ENCODE results near the gene GPER1. TPM values are rescaled to one million over a fixed set of nuclear protein-coding genes. Genes with fewer than 3 reads are reported as not detected.

The GPER1 gene
- total RNA-seq, 2 experiments from 2014 or later = 34.9 to 75.9 TPM

DNA sequence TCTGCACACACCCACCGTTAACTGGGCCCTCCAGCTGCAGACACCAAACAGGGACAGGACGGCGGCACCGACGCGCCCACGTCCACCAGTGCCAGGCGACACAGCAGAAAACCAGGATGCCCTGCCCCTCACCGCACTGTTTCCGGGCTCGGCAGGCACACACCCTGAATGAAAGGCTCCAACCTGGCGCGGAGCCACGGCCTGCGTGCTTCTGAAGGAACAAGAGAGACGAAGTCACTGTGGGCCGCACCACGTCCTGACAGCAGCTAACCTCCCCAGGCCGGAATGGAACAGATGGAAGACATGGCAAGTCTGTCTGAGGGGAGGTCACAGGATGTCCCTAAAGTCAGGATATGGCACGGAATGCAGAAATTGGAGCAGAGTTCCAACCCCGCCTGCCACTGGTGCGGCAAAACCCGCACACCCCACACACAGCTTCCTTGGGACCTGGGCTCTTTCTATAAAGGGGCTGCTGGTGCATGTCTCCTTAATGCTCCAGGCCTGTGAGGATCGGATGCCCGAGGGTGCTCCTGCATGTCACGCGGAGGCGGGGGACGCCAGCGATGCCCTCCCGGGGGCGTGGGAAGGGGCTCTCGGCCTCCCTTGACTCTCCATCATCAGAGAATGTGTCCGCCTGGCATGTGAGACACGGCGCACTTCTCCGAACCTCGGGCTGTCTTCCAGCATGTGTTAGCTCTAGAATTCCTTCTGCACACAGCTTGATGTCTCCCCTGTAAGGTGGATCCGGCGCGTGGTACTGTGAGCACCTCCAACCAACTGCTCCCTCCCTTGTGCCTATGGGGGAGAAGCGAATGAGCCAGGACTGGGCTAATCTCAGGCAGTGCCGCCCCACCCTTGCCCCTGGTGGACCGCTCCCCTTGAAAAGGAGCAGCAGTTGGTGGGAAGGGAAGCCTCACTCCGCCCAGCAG is 3.9 kb upstream of the GPER1 start:
- H3K9me2 ChIP-seq (ENCODE audit: insufficient read depth, low read length) = no peaks in the 10 kb centered on the region
- peaks cover 46% of the 10 kb centered on the region for H3K4me1 ChIP-seq (ENCODE audit: insufficient read depth, low read length, poor library complexity, severe bottlenecking)
- H3K79me2 ChIP-seq (ENCODE audit: insufficient read depth, low read depth, low read length) = peaks cover 19% of the 10 kb centered on the region
- H3K36me3 ChIP-seq (ENCODE audit: insufficient read depth, low read length) = peaks cover 10% of the 10 kb centered on the region
- TF ChIP-seq EZH2phosphoT487 (IDR thresholded peaks at IDR 0.05; ENCODE audit: borderline replicate concordance, low read depth, low read length) = no peak
- TF ChIP-seq, protein P1, sequence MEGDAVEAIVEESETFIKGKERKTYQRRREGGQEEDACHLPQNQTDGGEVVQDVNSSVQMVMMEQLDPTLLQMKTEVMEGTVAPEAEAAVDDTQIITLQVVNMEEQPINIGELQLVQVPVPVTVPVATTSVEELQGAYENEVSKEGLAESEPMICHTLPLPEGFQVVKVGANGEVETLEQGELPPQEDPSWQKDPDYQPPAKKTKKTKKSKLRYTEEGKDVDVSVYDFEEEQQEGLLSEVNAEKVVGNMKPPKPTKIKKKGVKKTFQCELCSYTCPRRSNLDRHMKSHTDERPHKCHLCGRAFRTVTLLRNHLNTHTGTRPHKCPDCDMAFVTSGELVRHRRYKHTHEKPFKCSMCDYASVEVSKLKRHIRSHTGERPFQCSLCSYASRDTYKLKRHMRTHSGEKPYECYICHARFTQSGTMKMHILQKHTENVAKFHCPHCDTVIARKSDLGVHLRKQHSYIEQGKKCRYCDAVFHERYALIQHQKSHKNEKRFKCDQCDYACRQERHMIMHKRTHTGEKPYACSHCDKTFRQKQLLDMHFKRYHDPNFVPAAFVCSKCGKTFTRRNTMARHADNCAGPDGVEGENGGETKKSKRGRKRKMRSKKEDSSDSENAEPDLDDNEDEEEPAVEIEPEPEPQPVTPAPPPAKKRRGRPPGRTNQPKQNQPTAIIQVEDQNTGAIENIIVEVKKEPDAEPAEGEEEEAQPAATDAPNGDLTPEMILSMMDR (conservative IDR thresholded peaks at IDR 0.05; ENCODE audit: low read length) = no peak
- no peak overlapping the region for H3K4me3 ChIP-seq (ENCODE audit: low read depth, low read length, poor library complexity, severe bottlenecking)
- BruUV-seq (replicated peaks) = no TSS peak
- no peak overlapping the region for H3K27ac ChIP-seq (ENCODE audit: low read depth, low read length, poor library complexity, severe bottlenecking)
- H2AFZ ChIP-seq (ENCODE audit: low read length) = no peak overlapping the region
- no peaks in the 10 kb centered on the region for H3K9me3 ChIP-seq (ENCODE audit: low read length)
- intact Hi-C loops (cut with micrococcal nuclease; ENCODE audit: unreplicated experiment) = no loop called here
- no peak overlapping the region for H3K4me2 ChIP-seq (ENCODE audit: low read length)
- DNase-seq (ENCODE audit: low spot score) = no peak
- POLR2A ChIA-PET = interaction anchor here (0.5 to 2.4 kb wide), 2 partner anchors 55 to 94 kb away, joined by 3 to 13 read pairs; a partner anchor contains a TSS
- no peaks in the 10 kb centered on the region; the same call in 1 of the 2 replicates for H4K20me1 ChIP-seq (ENCODE audit: insufficient read depth, low read length)
- CTCF ChIA-PET (ENCODE audit: unreplicated experiment) = interaction anchor here (0.6 kb wide), 1 partner anchor 58 kb away, joined by 4 read pairs; no protein-coding TSS in a partner anchor

DNA sequence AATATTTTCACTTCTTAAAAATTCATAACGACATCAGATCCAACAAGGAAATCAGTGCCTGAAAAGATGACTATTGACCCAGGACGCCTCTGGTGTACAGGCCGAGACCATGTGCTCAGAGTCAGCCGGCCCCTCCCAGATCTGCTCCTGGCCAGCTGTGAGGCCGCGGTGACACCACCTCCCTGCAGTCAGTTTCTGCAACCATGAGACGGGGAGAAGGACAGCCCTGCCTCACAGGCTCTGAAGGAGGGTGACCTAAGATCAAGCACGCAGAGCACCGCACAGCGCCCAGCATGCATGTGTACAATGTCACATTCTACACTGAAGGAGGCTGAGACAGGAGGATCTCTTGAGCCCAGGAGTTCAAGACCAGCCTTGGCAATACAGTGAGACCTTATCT is 2.6 kb upstream of the GPER1 start:
- peaks cover 49% of the 10 kb centered on the region for H3K4me1 ChIP-seq (ENCODE audit: insufficient read depth, low read length, poor library complexity, severe bottlenecking)
- H2AFZ ChIP-seq (ENCODE audit: low read length) = no peak overlapping the region
- no peaks in the 10 kb centered on the region for H4K20me1 ChIP-seq (ENCODE audit: insufficient read depth, low read length)
- intact Hi-C loops (cut with micrococcal nuclease; ENCODE audit: unreplicated experiment) = loop anchor here (5.0 kb wide), 1 partner anchor 67 kb away; no protein-coding TSS in a partner anchor
- H3K9me2 ChIP-seq (ENCODE audit: insufficient read depth, low read length) = no peaks in the 10 kb centered on the region
- H3K27ac ChIP-seq (ENCODE audit: low read depth, low read length, poor library complexity, severe bottlenecking) = peak overlapping the region; percentile 91
- H3K4me3 ChIP-seq (ENCODE audit: low read depth, low read length, poor library complexity, severe bottlenecking) = peak overlapping the region; percentile 76
- ChIA-PET CTCF (ENCODE audit: unreplicated experiment) (interaction anchor here (1.2 to 1.4 kb wide), 3 partner anchors 18 to 63 kb away, joined by 3 to 6 read pairs (median 4); a partner anchor contains a TSS), POLR2A (interaction anchor here (1.0 to 2.7 kb wide), 8 partner anchors 10 to 61 kb away, joined by 3 to 13 read pairs (median 6); a partner anchor contains a TSS)
- TF ChIP-seq EZH2phosphoT487 (IDR thresholded peaks at IDR 0.05; ENCODE audit: borderline replicate concordance, low read depth, low read length) = no peak
- TF ChIP-seq, protein P1 (conservative IDR thresholded peaks at IDR 0.05; ENCODE audit: low read length) = no peak
- H3K9me3 ChIP-seq (ENCODE audit: low read length) = no peaks in the 10 kb centered on the region
- peaks cover 28% of the 10 kb centered on the region for H3K79me2 ChIP-seq (ENCODE audit: insufficient read depth, low read depth, low read length)
- H3K4me2 ChIP-seq (ENCODE audit: low read length) = peak overlapping the region; percentile 99
- H3K36me3 ChIP-seq (ENCODE audit: insufficient read depth, low read length) = peaks cover 19% of the 10 kb centered on the region
- no TSS peak for BruUV-seq (replicated peaks)
- peak; percentile 44 for DNase-seq (ENCODE audit: low spot score)

All from OCI-LY7 (cell line).